ENCODE results near the gene ZNF862. TPM values are rescaled to one million over a fixed set of nuclear protein-coding genes. Genes with fewer than 3 reads are reported as not detected.

The ZNF862 gene
- total and polyA plus RNA-seq, 2 of the 13 experiments (the other 11 are each of a cell fraction or from before 2014, with no cell fraction given) = 0.89 to 2.0 TPM

GRCh38 chr7:149873970-149874643, 35.9 kb downstream of the ZNF862 start (continued):
- TF ChIP-seq ZNF749 (CRISPR knock-in tag; IDR thresholded peaks at IDR 0.05; ENCODE audit: borderline replicate concordance) = no peak
- TF ChIP-seq GTF2F1 (IDR thresholded peaks at IDR 0.05; ENCODE audit: low read length) = no peak
- peak; percentile 19; the same call in 1 of the 2 replicates for TF ChIP-seq ZNF564 (CRISPR knock-in tag; IDR thresholded peaks at IDR 0.05)
- TF ChIP-seq ZSCAN29 (CRISPR knock-in tag; conservative IDR thresholded peaks at IDR 0.05) = 0 out of 2 replicates have a peak, but pooled peaks have one; percentile 56
- TF ChIP-seq ZNF430 (CRISPR knock-in tag; IDR thresholded peaks at IDR 0.05) = peak; percentile 66; the same call in 1 of the 2 replicates
- TF ChIP-seq KAT7 (CRISPR knock-in tag; IDR thresholded peaks at IDR 0.05; ENCODE audit: borderline replicate concordance) = 0 out of 2 replicates have a peak, but pooled peaks have one; percentile 26
- TF ChIP-seq PTBP1 (IDR thresholded peaks at IDR 0.05; ENCODE audit: low read depth, low read length, poor library complexity, severe bottlenecking) = no peak
- TF ChIP-seq, protein P1, sequence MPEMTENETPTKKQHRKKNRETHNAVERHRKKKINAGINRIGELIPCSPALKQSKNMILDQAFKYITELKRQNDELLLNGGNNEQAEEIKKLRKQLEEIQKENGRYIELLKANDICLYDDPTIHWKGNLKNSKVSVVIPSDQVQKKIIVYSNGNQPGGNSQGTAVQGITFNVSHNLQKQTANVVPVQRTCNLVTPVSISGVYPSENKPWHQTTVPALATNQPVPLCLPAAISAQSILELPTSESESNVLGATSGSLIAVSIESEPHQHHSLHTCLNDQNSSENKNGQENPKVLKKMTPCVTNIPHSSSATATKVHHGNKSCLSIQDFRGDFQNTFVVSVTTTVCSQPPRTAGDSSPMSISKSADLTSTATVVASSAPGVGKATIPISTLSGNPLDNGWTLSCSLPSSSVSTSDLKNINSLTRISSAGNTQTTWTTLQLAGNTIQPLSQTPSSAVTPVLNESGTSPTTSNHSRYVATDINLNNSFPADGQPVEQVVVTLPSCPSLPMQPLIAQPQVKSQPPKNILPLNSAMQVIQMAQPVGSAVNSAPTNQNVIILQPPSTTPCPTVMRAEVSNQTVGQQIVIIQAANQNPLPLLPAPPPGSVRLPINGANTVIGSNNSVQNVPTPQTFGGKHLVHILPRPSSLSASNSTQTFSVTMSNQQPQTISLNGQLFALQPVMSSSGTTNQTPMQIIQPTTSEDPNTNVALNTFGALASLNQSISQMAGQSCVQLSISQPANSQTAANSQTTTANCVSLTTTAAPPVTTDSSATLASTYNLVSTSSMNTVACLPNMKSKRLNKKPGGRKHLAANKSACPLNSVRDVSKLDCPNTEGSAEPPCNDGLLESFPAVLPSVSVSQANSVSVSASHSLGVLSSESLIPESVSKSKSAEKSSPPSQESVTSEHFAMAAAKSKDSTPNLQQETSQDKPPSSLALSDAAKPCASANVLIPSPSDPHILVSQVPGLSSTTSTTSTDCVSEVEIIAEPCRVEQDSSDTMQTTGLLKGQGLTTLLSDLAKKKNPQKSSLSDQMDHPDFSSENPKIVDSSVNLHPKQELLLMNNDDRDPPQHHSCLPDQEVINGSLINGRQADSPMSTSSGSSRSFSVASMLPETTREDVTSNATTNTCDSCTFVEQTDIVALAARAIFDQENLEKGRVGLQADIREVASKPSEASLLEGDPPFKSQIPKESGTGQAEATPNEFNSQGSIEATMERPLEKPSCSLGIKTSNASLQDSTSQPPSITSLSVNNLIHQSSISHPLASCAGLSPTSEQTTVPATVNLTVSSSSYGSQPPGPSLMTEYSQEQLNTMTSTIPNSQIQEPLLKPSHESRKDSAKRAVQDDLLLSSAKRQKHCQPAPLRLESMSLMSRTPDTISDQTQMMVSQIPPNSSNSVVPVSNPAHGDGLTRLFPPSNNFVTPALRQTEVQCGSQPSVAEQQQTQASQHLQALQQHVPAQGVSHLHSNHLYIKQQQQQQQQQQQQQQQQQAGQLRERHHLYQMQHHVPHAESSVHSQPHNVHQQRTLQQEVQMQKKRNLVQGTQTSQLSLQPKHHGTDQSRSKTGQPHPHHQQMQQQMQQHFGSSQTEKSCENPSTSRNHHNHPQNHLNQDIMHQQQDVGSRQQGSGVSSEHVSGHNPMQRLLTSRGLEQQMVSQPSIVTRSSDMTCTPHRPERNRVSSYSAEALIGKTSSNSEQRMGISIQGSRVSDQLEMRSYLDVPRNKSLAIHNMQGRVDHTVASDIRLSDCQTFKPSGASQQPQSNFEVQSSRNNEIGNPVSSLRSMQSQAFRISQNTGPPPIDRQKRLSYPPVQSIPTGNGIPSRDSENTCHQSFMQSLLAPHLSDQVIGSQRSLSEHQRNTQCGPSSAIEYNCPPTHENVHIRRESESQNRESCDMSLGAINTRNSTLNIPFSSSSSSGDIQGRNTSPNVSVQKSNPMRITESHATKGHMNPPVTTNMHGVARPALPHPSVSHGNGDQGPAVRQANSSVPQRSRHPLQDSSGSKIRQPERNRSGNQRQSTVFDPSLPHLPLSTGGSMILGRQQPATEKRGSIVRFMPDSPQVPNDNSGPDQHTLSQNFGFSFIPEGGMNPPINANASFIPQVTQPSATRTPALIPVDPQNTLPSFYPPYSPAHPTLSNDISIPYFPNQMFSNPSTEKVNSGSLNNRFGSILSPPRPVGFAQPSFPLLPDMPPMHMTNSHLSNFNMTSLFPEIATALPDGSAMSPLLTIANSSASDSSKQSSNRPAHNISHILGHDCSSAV (CRISPR knock-in tag; IDR thresholded peaks at IDR 0.05; ENCODE audit: borderline replicate concordance) = no peak
- TF ChIP-seq TAF1 (CRISPR knock-in tag; IDR thresholded peaks at IDR 0.05) = peak; percentile 48; the same call in 1 of the 2 replicates
- no peak for TF ChIP-seq DPF2 (CRISPR knock-in tag; IDR thresholded peaks at IDR 0.05; ENCODE audit: borderline replicate concordance, low read depth)
- peak; percentile 24; the same call in 1 of the 2 replicates for TF ChIP-seq NFKB2 (CRISPR knock-in tag; IDR thresholded peaks at IDR 0.05; ENCODE audit: borderline replicate concordance)
- no peak for TF ChIP-seq ARID2 (CRISPR knock-in tag; IDR thresholded peaks at IDR 0.05; ENCODE audit: borderline replicate concordance)
- TF ChIP-seq, protein P2, sequence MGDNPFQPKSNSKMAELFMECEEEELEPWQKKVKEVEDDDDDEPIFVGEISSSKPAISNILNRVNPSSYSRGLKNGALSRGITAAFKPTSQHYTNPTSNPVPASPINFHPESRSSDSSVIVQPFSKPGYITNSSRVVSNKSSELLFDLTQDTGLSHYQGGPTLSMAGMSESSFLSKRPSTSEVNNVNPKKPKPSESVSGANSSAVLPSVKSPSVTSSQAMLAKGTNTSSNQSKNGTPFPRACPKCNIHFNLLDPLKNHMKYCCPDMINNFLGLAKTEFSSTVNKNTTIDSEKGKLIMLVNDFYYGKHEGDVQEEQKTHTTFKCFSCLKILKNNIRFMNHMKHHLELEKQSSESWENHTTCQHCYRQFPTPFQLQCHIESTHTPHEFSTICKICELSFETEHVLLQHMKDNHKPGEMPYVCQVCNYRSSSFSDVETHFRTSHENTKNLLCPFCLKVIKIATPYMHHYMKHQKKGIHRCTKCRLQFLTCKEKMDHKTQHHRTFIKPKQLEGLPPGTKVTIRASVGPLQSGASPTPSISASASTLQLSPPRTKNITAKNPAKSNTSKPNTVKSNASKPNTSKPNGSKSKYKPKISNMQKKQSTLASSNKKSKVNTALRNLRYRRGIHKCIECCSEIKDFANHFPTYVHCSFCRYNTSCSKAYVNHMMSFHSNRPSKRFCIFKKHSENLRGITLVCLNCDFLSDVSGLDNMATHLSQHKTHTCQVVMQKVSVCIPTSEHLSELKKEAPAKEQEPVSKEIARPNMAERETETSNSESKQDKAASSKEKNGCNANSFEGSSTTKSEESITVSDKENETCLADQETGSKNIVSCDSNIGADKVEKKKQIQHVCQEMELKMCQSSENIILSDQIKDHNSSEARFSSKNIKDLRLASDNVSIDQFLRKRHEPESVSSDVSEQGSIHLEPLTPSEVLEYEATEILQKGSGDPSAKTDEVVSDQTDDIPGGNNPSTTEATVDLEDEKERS (CRISPR knock-in tag; IDR thresholded peaks at IDR 0.05) = no peak
- peak; percentile 16; the same call in 1 of the 2 replicates for TF ChIP-seq MEIS1 (CRISPR knock-in tag; IDR thresholded peaks at IDR 0.05; ENCODE audit: borderline replicate concordance)
